K562 (cell line): ENCODE data around the gene DNAJB1.

Experiments
- CUX1 ChIP-seq: fragments of 200-800 bp; sonication (Bioruptor generic); IDR thresholded peaks from 2 replicates; pipeline ENCODE4 v1.6.1; 2016; ENCODE audit warnings: missing genetic modification characterization, missing compliant biosample characterization
- TAF1 ChIP-seq: IDR thresholded peaks from 2 replicates; pipeline ENCODE4 v1.6.1; 2011; ENCODE audit warnings: mild to moderate bottlenecking, low read length, moderate library complexity; ENCODE audit not compliant: insufficient read depth, control insufficient read depth, severe bottlenecking; ENCODE audit errors: extremely low read depth

- TF ChIP-seq CUX1 (CRISPR knock-in tag) (no peak), TAF1 (no peak)
Measured at GRCh38 chr19:14542711-14543328, 24.6 kb upstream of the DNAJB1 start.
